KMS-11 (cell line): ENCODE results near the gene POLA1.

Experiments used
- H2AFZ ChIP-seq: fragments of 200-600 bp; sonication (generic); 2 replicates; pipeline ENCODE4 v1.6.1; 2016; ENCODE audit warnings: antibody characterized with exemption, mixed run types, low read depth
- H3K27ac ChIP-seq: fragments of 200-600 bp; sonication (generic); 2 replicates; pipeline ENCODE4 v1.6.1; 2016; ENCODE audit warnings: mild to moderate bottlenecking, mixed run types
- H3K27me3 ChIP-seq: fragments of 200-600 bp; sonication (generic); 2 replicates; pipeline ENCODE4 v1.6.1; 2017; ENCODE audit warnings: mild to moderate bottlenecking, low read depth, mixed run types, moderate library complexity; ENCODE audit not compliant: insufficient read depth
- H3K36me3 ChIP-seq: fragments of 200-600 bp; sonication (generic); 2 replicates; pipeline ENCODE4 v1.6.1; 2017; ENCODE audit warnings: mild to moderate bottlenecking, mixed run types; ENCODE audit not compliant: insufficient read depth
- H3K4me1 ChIP-seq: fragments of 200-600 bp; sonication (generic); 2 replicates; pipeline ENCODE4 v1.6.1; 2016; ENCODE audit warnings: mild to moderate bottlenecking, low read depth, mixed run types; ENCODE audit not compliant: poor library complexity, severe bottlenecking
- H3K4me2 ChIP-seq: fragments of 200-600 bp; sonication (generic); 2 replicates; pipeline ENCODE4 v1.7.0; 2016; ENCODE audit warnings: mild to moderate bottlenecking, mixed run types
- H3K4me3 ChIP-seq: fragments of 200-600 bp; sonication (generic); IDR thresholded peaks from 2 replicates; pipeline ENCODE4 v1.6.1; 2017; ENCODE audit warnings: low read depth, low read length, mixed read lengths; ENCODE audit not compliant: insufficient read depth
- H3K79me2 ChIP-seq: fragments of 200-600 bp; sonication (generic); 2 replicates; pipeline ENCODE4 v1.6.1; 2016; ENCODE audit warnings: low read depth, mixed run types; ENCODE audit not compliant: insufficient read depth
- H3K9ac ChIP-seq: fragments of 200-600 bp; sonication (generic); 2 replicates; pipeline ENCODE4 v1.6.1; 2016; ENCODE audit warnings: mild to moderate bottlenecking, mixed run types
- H4K20me1 ChIP-seq: fragments of 200-600 bp; sonication (generic); 2 replicates; pipeline ENCODE4 v1.6.1; 2016; ENCODE audit warnings: mild to moderate bottlenecking, mixed run types; ENCODE audit not compliant: insufficient read depth
- CTCF ChIP-seq: fragments of 200-600 bp; sonication (generic); conservative IDR thresholded peaks from 2 replicates; pipeline ENCODE4 v1.6.1; 2017; ENCODE audit warnings: low read depth, mild to moderate bottlenecking, antibody characterized with exemption, low read length, moderate library complexity, mixed read lengths

POLA1 gene

GRCh38 chrX:24659106-24659505, 34.6 kb upstream of the POLA1 start:
- Histone ChIP-seq H3K9ac (no peak overlapping the region), H3K79me2 (no peaks in the 10 kb centered on the region), H3K27me3 (no peaks in the 10 kb centered on the region), H3K4me1 (no peaks in the 10 kb centered on the region), H3K4me2 (no peak overlapping the region), H2AFZ (no peak overlapping the region), H3K36me3 (no peaks in the 10 kb centered on the region), H4K20me1 (no peaks in the 10 kb centered on the region), H3K4me3 (no peak overlapping the region), H3K27ac (no peak overlapping the region)
- no peak for TF ChIP-seq CTCF

- Histone ChIP-seq H3K4me3 (no peak overlapping the region), H3K79me2 (no peaks in the 10 kb centered on the region), H3K4me2 (no peak overlapping the region), H3K27me3 (no peaks in the 10 kb centered on the region), H3K27ac (no peak overlapping the region), H3K9ac (no peak overlapping the region), H4K20me1 (no peaks in the 10 kb centered on the region), H2AFZ (no peak overlapping the region), H3K4me1 (no peaks in the 10 kb centered on the region), H3K36me3 (no peaks in the 10 kb centered on the region)
- no peak for TF ChIP-seq CTCF
Measured at GRCh38 chrX:24659646-24660045, 34.1 kb upstream of the POLA1 start.

- Histone ChIP-seq H3K4me1 (no peaks in the 10 kb centered on the region), H3K4me2 (no peak overlapping the region), H3K9ac (no peak overlapping the region), H4K20me1 (no peaks in the 10 kb centered on the region), H3K36me3 (no peaks in the 10 kb centered on the region), H3K4me3 (no peak overlapping the region), H2AFZ (no peak overlapping the region), H3K79me2 (no peaks in the 10 kb centered on the region), H3K27ac (no peak overlapping the region), H3K27me3 (no peaks in the 10 kb centered on the region)
- no peak for TF ChIP-seq CTCF
Measured at GRCh38 chrX:24661292-24661691, 32.4 kb upstream of the POLA1 start.

- Histone ChIP-seq H2AFZ (no peak overlapping the region), H3K36me3 (no peaks in the 10 kb centered on the region), H4K20me1 (no peaks in the 10 kb centered on the region), H3K27me3 (no peaks in the 10 kb centered on the region), H3K4me3 (no peak overlapping the region), H3K79me2 (no peaks in the 10 kb centered on the region), H3K27ac (no peak overlapping the region), H3K4me1 (no peaks in the 10 kb centered on the region), H3K9ac (no peak overlapping the region), H3K4me2 (no peak overlapping the region)
- TF ChIP-seq CTCF, result no peak
Measured at GRCh38 chrX:24662352-24662751, 31.4 kb upstream of the POLA1 start.

GRCh38 chrX:24668111-24668510, 25.6 kb upstream of the POLA1 start:
- H3K27ac ChIP-seq, result no peak overlapping the region
- H3K4me1 ChIP-seq, result no peaks in the 10 kb centered on the region
- H3K4me2 ChIP-seq, result no peak overlapping the region
- H3K9ac ChIP-seq, result no peak overlapping the region
- no peak overlapping the region for H3K4me3 ChIP-seq
- no peaks in the 10 kb centered on the region for H4K20me1 ChIP-seq
- TF ChIP-seq CTCF, result no peak
- no peaks in the 10 kb centered on the region for H3K36me3 ChIP-seq
- no peaks in the 10 kb centered on the region for H3K27me3 ChIP-seq
- no peaks in the 10 kb centered on the region for H3K79me2 ChIP-seq
- H2AFZ ChIP-seq, result no peak overlapping the region
